CD1c-positive myeloid dendritic cell (primary cell): ENCODE measurements around the gene STEAP2.

Experiments
- DNase-seq: peaks from one replicate; pipeline ENCODE4 v3.0.0-alpha.2; 2016; ENCODE audit errors: extremely low spot score

STEAP2 gene

GRCh38 chr7:90270431-90271178 lies 59.1 kb downstream of the STEAP2 start:
- no peak for DNase-seq

DNA sequence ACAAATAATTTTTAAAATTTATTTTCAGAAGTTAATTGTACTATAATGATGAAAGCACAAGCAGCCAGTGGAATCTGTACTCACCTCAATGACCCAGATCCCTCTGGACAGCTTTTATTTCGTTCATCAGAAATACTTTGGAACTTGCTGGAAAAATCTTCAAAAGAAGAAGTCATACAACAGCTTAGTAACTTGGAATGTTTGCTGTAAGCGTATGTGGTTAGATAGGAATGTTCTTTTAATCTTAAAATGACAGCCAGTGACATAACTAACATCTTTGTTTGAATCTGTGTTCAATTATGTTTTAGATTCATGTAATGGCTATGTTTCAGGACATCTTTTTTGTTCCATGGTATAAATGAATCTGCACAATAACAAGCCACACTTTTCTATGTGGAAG lies 60.2 kb downstream of the STEAP2 start:
- DNase-seq = no peak

GRCh38 chr7:90272242-90272641 lies 60.7 kb downstream of the STEAP2 start:
- DNase-seq = no peak

- no peak for DNase-seq
These were observed 62.6 kb downstream of the STEAP2 start for GRCh38 chr7:90274161-90274560.

DNA sequence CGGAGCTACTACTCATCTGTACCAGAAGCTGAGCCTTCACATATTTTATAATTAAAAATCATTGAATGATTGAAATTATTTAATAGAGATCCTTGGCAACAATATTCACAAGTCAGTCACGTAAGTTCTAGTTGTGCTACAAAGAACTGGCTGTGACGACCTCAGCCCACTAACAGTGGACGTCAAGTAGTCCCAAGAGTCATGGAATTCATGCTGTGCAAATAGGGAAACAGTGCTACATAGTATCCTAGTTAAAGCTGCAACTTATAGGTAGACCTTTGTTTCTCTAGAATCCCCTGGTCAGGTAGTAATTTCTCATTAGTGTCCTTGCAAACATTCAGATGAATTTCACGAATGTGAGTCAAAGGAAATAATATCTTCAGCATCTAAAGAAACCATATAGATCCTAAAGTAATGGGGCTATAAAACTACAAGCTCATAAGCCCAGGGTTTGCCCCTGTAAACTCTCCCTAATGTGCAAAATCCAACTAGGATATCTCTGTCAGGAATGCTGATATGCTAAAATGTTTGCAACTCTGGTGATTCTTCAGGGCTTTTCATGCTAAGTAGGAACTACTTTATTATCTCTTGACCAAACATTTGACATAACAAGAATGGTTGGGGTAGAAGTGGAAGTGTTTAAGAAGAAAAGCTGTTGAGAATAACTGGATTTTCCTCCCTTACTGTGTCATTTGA lies 64.6 kb downstream of the STEAP2 start:
- DNase-seq = no peak
